ENCODE results near the gene CCR3. TPM values are rescaled to one million over a fixed set of nuclear protein-coding genes. Genes with fewer than 3 reads are reported as not detected.
A peak's percentile ranks its signal among the peaks of the same experiment; 100 is the strongest.

The CCR3 gene
- total RNA-seq, 3 donors from 2014 or later: not detected

DNA sequence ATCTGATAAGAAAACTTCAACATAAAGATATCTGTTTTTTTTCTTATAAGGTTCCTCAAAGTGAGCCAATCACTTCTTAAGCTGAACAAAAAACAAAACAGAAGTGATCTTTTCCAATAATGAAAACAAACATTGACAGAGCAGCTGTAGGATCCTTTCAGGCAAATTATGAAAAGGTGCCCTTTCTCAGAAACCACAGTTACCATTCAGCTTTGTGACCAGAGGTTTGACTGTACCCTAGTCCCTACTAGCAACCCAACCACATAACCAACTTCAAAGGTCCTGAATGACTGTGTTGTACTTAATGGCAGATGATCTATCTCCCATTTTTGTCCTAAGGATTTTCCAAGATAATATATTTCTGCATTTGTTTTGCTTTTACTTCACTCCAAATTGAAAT is 72.3 kb downstream of the CCR3 start:
- DNase-seq: no peak
- H3K4me1 Mint-ChIP-seq (ENCODE audit: low read depth): peaks cover 4% of the 10 kb centered on the region
- H3K27me3 Mint-ChIP-seq (ENCODE audit: low read depth): peaks cover 2% of the 10 kb centered on the region
- ATAC-seq: peak in 1 of 2 donors; percentile 43
- H3K9me3 Mint-ChIP-seq: peaks cover 5% of the 10 kb centered on the region
- H3K36me3 Mint-ChIP-seq (ENCODE audit: insufficient read depth): peaks cover 3% of the 10 kb centered on the region
- H3K4me3 Mint-ChIP-seq: no peak overlapping the region

GRCh38 chr3:46316206-46316605 is 73.9 kb downstream of the CCR3 start:
- Mint-ChIP-seq H3K27me3 (ENCODE audit: low read depth) (no peaks in the 10 kb centered on the region), H3K4me3 (no peak overlapping the region), H3K4me1 (ENCODE audit: low read depth) (peaks cover 4% of the 10 kb centered on the region), H3K36me3 (ENCODE audit: insufficient read depth) (peaks cover 3% of the 10 kb centered on the region), H3K9me3 (peaks cover 5% of the 10 kb centered on the region)
- no peak for DNase-seq
- ATAC-seq: no peak

Other genes starting within 250 kb of the CCR3 start
- 1 to 10 TPM; 9.3 to 9.9 (median 9.8) TPM for gene FYCO1, start 246.6 kb upstream of the CCR3 start, total RNA-seq
- not detected for gene XCR1, start 215.0 kb upstream of the CCR3 start, total RNA-seq
- gene CCR1, start 34.1 kb upstream of the CCR3 start, total RNA-seq: 1 to 10 TPM in 2 of 3 donors, under 1 TPM in 1; 0.57 to 3.2 (median 1.2) TPM
- 1 to 10 TPM in 1 of 3 donors, under 1 TPM in 2; 0.18 to 1.4 (median 0.41) TPM for gene CCR2, start 111.7 kb downstream of the CCR3 start, total RNA-seq
- 1 to 10 TPM; 1.2 to 7.2 (median 2.2) TPM for gene CCR5, start 128.5 kb downstream of the CCR3 start, total RNA-seq
- gene CCRL2, start 164.8 kb downstream of the CCR3 start, total RNA-seq: 1 to 10 TPM in 1 of 3 donors, under 1 TPM in 2; 0.43 to 1.3 (median 0.76) TPM
- gene LTF, start 222.4 kb downstream of the CCR3 start, total RNA-seq: not detected